ENCODE data around the gene NHP2. TPM values are rescaled to one million over a fixed set of nuclear protein-coding genes. Genes with fewer than 3 reads are reported as not detected.

Gene NHP2
- total and polyA plus RNA-seq, 8 donors: 65.0 to 116 (median 97.5) TPM

DNA sequence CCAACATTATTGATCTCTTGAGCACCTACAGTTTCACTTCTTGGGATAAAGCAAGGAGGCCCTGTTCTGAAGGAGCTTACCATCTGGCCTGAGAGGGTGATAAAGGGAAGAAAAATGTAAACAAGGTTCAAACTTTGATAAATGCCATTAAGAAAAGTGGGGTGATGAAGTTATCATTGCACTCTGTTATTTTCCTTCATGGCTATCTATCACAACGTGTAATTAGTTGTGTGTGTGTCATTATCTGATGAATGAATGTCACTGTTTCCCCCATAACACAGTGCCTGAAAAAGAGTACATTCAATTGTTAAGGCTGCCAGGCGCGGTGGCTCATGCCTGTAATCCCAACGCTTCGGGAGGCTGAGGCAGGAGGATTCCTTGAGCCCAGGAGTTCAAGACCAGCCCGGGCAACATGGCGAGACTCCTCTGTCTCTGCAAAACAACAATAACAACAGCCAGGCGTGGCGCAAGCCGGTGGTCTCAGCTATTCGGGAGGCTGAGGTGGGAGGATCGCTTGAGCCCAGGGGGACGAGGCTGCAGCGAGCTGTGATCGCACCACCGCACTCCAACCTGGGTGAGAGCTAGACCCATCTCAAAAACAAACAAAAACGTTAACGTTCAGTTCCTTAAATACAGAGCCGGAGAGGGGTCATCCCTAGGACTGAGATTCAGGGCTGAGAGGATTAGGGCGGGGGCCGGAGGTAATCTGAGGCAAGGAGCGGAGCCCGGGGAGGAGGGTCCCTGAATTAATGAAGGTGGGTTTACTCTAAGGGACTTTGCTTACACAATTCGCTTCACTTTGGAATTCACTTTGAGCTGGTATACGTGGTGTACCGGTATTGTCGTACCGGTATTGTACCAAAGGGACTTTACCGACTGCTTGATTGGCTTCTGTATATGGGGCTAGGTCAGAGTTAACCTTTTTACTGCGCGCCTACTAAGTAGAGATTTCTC lies 917 bp downstream of the NHP2 start:
- peaks cover 9 to 17% of the 10 kb centered on the region in 2 donors for H3K4me1 ChIP-seq
- ATAC-seq: no peak
- H3K27ac ChIP-seq: peak overlapping the region in 1 of 2 donors; percentile 80
- H3K4me3 ChIP-seq: peak overlapping the region; percentile 75 to 87
- H3K36me3 ChIP-seq: peaks cover 0 to 39% of the 10 kb centered on the region in 2 donors
- no peaks in the 10 kb centered on the region for H3K27me3 ChIP-seq
- intact Hi-C loops (cut with DNase I): no loop called here
- no peaks in the 10 kb centered on the region for H3K9me3 ChIP-seq
- TF ChIP-seq, protein P1, sequence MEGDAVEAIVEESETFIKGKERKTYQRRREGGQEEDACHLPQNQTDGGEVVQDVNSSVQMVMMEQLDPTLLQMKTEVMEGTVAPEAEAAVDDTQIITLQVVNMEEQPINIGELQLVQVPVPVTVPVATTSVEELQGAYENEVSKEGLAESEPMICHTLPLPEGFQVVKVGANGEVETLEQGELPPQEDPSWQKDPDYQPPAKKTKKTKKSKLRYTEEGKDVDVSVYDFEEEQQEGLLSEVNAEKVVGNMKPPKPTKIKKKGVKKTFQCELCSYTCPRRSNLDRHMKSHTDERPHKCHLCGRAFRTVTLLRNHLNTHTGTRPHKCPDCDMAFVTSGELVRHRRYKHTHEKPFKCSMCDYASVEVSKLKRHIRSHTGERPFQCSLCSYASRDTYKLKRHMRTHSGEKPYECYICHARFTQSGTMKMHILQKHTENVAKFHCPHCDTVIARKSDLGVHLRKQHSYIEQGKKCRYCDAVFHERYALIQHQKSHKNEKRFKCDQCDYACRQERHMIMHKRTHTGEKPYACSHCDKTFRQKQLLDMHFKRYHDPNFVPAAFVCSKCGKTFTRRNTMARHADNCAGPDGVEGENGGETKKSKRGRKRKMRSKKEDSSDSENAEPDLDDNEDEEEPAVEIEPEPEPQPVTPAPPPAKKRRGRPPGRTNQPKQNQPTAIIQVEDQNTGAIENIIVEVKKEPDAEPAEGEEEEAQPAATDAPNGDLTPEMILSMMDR (IDR thresholded peaks at IDR 0.05): no peak
- no peak for DNase-seq

GRCh38 chr5:178150977-178151734 lies 2.5 kb downstream of the NHP2 start:
- TF ChIP-seq, protein P1 (IDR thresholded peaks at IDR 0.05): no peak
- Histone ChIP-seq H3K4me1 (peaks cover 9 to 17% of the 10 kb centered on the region in 2 donors), H3K36me3 (peaks cover 0 to 56% of the 10 kb centered on the region in 2 donors), H3K27ac (no peak overlapping the region), H3K9me3 (no peaks in the 10 kb centered on the region), H3K4me3 (no peak overlapping the region), H3K27me3 (no peaks in the 10 kb centered on the region)
- ATAC-seq (no peak), DNase-seq (no peak)
- intact Hi-C loops (cut with DNase I): no loop called here

DNA sequence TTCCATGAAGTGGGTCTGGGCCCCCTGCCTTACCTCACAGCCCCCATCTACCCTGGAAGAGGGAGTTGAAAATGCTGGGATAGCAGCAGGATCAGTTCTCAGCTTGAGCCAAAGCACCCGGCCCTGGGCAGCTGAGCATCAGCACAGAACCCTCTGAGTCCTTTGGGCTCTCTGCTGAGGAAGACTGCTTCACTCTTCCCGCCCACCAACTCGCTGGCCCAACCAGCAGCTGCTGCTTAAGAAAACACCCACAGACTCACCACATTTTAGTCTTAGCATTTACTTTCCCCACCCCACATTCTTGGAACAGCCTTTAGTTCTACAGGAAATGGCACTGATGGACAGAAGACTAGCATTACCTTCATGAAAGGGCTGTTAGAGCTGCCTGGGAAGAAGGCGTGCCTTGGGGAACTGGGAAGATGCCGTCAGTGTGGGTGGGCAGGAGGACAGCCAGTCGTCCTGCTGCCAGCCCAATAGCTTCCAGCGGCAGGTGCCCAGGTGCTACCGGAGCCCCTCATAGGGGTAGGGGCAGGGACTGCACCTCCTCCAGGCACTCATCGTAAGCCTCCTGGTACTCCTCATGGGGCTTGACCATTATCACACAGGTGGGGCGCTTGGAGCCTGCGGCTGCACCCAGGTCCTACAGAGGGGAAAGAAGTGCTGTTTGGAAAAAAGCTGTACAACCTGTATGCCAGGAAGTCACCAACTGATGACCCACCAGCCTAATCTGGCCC lies 4.3 kb downstream of the NHP2 start:
- Histone ChIP-seq H3K27ac (no peak overlapping the region), H3K36me3 (peaks cover 0 to 73% of the 10 kb centered on the region in 2 donors), H3K4me3 (no peak overlapping the region), H3K27me3 (no peaks in the 10 kb centered on the region), H3K4me1 (peaks cover 9 to 16% of the 10 kb centered on the region in 2 donors), H3K9me3 (no peaks in the 10 kb centered on the region)
- TF ChIP-seq, protein P1 (IDR thresholded peaks at IDR 0.05): no peak
- intact Hi-C loops (cut with DNase I): loop anchor here (5.0 kb wide), 1 partner anchor 72 kb away; no protein-coding TSS in a partner anchor
- ATAC-seq (no peak), DNase-seq (peak in 1 of 4 donors; percentile 42)

GRCh38 chr5:178147406-178147805 lies 6.3 kb downstream of the NHP2 start:
- DNase-seq (peak in 1 of 4 donors; percentile 43), ATAC-seq (no peak)
- Histone ChIP-seq H3K27ac (no peak overlapping the region), H3K9me3 (no peaks in the 10 kb centered on the region), H3K4me1 (peaks cover under 1 to 4% of the 10 kb centered on the region in 2 donors), H3K27me3 (no peaks in the 10 kb centered on the region), H3K4me3 (no peak overlapping the region), H3K36me3 (peaks cover 0 to 93% of the 10 kb centered on the region in 2 donors)
- TF ChIP-seq, protein P1 (IDR thresholded peaks at IDR 0.05): no peak
- intact Hi-C loops (cut with DNase I): loop anchor here (5.0 kb wide), 1 partner anchor 70 kb away; no protein-coding TSS in a partner anchor
